ENCODE measurements around the gene MYL11.
A peak's percentile ranks its signal among the peaks of the same experiment; 100 is the strongest.
"Not testable (repeated sequence)": the region's sequence is repeated elsewhere in the genome, so short reads cannot be mapped to it uniquely, and the experiment has no call there.

The MYL11 gene

DNA sequence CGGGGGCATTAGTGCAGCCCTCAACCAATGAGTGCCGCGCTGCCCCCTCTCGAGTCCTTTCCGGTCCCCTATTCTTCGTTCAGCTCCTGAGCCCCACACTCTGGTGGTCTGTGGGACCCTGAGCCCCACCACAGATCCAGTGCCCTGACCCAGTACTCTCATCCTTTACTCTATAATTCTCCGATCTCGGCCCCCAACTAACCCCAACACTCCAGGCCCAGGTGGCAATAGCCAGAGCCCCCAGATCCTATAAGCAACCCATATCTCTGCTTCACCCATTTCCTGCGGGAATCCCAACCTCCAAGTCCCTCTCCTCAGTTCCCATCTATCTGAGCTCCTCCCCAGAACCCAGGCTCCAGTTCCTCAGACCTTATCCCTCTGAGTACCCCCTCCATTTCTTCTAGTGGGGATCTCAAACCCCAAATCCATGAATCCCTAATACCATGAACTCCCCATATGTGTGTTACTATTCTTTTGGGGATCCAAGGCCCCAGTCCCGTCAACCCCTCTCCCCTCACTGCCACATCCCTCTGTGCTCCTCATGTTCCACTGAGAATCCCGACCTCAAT, 3.3 kb upstream of the MYL11 start:
- DNase-seq = peak; percentile 47

DNA sequence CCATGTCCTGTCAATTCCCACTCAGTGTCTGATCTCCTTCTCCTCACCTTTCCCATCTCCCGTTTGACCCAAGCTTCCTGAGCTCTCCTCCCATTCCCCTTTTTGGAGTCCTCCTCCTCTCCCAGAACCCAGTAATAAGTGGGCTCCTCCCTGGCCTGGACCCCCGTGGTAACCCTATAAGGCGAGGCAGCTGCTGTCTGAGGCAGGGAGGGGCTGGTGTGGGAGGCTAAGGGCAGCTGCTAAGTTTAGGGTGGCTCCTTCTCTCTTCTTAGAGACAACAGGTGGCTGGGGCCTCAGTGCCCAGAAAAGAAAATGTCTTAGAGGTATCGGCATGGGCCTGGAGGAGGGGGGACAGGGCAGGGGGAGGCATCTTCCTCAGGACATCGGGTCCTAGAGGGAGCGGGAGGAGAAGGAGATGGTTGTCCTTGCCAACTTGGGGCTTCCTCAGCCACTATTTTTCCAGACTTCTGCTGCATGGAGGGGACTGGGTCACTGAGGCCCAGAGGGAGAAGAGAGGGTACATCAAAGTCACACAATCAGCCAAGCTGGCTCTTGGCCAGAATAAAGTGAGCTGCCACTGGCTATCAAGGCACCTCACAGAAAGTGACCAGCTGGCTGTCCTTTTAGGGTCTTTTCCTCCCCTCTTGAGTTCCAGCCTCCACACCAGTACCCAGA, 2.4 kb upstream of the MYL11 start:
- no peak for DNase-seq

DNA sequence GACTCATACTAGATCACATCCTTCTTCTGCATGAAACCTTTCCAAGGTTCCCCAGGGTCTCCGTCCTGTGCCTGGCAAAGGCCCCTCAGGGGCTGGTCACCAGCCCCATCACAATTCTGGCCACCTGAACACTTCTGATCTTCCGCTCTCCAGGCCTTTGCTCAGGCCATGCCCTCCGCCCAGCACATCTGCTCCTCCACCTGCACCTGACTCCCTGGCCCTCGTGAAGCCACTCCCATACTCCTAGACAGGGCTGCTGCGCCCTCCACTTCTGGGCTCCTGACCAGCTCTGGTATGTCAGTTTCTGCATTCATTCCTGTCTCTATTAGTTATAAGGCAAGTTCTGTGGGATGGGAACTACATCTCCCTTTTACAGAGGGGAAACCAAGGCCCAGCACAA, 1.9 kb upstream of the MYL11 start:
- no peak for DNase-seq

DNA sequence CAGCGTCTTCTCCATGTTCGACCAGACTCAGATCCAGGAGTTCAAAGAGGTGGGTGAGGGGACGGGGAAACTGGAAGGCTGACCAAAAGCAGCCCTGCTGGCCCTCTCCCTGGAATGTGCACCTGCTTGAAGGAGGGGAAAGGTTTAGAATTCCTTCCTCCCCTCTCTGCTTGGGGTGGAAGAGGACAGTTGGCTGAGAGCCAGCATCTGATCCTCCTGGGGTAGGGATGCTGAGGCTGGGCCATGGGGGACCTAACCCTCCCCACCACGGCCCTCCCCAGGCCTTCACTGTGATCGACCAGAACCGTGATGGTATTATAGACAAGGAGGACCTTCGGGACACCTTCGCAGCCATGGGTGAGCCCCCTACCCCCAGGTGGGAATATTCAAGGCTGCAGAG, 1.3 kb downstream of the MYL11 start:
- peak; percentile 50 for DNase-seq

DNA sequence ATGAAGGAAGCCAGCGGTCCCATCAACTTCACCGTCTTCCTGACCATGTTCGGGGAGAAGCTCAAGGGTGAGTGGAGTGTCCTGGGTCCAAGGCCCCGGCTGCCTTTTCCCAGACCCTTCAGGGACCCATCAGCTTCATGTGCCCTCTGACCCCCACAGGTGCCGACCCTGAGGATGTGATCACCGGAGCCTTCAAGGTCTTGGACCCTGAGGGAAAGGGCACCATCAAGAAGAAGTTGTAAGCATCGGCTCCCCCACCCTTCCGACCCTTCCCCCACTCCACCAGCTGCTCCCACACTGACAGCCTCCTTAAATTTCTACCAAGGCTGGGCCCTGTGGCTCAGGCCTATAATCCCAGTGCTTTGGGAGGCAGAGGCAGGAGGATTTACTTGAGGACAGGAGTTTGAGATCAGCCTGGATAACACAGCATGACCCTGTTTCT, 1.9 kb downstream of the MYL11 start:
- DNase-seq = no peak

DNA sequence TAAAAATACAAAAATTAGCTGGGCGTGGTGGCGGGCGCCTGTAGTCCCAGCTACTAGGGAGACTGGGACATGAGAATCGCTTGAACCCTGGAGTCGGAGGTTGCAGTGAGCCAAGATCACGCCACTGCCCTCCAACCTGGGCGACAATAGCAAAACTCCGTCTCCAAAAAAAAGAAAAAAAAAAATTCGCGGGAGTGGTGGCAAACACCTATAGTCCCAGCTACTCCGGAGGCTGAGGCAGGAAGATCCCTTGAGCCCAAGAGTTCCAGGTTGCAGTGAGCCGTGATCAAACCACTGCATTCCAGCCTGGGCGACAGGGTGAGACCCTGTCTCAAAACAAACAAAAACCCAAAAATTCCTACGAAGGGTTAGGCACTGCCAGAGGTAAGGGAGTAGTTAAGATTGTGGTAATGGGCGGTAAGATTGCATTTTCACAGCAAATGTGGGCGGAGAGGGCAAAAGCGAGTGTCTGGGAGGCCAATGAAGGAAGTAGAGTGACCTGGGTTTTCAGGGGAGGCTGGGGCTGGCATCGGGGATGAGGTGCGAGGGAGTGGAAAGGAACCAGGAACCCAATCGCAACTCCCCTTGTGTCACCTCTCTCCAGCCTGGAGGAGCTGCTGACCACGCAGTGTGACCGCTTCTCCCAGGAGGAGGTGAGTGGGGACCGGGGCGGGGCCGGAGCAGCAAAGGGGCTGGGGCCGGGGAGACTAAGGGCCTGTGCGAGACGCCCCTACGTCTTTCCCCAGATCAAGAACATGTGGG, 2.6 kb downstream of the MYL11 start:
- no peak for DNase-seq

DNA sequence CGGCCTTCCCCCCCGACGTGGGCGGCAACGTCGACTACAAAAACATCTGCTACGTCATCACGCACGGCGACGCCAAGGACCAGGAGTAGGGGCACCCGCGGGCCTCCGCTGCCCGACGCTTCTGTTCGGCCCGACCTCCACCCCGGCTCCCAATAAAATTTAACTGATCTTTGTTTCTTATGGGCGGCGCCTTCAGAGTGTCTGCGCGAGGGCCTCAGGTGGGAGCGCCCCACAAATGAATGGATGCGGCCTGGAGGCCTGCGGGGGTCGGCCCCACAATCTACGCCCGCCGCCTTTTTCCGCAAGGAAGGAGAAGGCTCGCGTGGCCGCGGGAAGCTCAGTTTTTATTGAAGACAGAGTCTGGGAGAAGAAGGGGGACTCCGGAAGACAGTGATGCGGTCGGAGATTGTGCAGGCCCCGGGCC, 3.2 kb downstream of the MYL11 start:
- peak; percentile 94 for DNase-seq

DNA sequence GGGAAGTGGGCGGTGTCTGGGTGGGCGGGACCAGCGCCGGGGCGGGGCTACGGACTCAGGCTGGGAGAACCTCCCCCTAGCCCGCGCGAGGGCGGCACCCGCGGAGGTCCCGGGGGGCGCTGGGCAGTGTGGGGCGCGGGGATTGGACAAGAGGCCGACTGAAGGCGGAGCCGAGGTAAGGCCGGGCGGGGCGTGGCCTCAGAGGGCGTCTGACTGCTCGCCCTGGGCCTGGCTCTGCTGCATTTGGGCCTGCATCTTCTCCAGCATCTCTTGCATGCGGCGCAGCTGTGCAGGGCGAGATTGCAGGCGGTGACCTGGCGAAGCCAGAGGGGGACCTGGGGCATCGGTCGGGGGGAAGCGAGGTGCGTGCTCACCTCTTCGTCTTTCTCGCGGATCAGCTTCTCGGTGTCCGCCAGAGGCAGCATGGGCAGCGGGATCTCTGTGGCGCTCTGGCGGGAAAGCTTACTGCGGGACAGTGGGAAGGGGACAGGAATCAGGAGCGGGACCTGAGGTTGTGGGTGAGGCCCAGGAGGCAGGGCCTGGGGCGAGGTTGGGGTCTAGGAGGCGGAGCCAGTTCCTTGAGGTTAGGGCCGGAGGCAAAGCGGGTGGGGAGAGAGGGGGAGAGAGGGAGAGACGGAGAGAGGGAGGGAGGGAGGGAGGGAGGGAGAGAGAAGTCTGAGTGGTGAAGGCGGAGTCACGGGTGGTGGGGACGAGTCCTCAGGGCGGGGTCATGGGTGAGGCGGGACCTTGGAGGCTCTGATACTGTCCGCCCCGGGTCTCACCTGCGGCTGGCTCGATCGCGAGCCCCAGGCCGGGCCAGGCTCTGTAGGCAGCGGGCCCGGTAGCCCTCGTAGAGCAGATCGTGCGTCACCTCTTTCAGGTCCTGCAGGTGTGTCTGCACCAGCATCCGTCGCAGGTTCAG, 3.9 kb downstream of the MYL11 start:
- peak; percentile 100 for DNase-seq

DNA sequence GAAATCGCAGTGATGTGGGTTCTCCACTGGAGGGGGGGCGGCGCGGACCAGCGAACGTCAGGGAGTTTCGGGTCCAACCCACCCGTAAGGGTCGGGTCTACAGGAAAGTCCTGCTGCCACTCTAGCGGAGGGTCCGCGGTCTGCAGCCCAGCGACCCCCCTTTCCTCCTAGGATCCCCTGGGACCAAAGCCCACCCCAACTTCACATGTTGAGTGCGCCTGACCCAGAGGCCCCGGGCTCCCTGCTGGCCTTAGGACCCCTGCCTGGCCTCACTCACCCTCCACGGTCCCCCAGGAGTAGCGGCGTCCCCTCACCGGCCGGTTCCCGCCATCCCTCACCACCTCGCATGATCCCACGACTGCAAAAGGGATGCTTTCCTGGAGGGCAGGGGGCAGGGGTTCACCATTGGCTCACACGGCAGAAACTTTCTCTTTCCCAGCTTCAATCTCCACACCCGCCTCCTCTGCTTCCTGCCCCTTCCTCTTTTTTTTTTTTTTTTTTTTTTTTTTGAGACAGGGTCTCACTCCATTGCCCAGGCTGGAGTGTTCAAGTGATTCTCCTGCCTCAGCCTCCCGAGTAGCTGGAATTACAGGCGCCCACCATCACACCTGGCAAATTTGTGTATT, 4.7 kb downstream of the MYL11 start:
- DNase-seq = no peak

DNA sequence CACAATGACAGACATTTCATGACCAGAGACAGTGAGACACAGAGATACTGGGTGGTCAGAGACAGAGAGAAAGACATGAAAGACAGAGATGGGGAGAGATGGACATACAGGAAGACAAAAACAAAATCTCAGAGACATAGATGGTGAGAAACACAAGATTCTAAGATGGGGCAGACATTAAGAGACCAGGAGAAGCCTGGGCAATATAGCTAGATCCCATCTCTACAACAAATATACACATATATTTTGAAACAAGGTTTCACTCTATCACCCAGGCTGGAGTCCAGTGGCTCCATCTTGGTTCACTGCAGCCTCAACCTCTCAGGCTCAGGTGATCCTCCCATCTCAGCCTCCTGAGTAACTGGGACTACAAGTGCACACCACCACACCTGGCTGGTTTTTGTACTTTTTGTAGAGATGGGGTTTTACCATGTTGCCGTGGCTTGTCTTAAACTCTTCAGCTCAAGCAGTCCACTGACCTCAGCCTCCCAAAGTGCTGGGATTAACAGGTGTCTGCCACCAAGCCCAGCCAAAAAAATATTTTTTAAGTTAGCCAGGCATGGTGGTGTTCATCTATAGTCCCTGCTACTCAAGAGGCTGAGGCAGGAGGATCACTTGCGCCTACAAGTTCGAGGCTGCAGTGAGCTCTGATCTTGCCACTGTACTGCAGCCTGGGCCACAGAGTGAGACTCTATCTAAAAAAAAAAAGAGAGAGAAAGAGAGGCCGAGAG, 5.6 kb downstream of the MYL11 start:
- DNase-seq = no peak

DNA sequence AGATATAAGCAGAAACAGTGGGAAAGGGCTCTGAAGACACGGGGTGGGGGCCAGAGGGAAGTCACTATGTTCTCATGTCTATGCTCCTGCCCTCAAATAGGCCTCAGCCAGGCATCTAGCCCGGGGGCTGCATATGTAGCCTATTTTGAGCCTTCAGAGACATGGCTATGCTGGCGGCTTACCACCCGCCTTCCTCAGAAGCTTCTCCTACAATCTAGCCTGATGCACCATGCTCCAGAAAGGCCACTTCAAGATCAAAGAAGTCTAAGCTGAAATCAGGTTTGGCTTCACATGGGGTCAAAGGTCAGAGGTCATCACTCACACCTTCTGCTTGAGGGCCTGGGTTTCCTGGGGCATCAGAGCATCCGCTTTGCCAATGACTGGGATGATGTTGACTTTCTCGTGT, 6.2 kb downstream of the MYL11 start:
- DNase-seq = no peak

DNA sequence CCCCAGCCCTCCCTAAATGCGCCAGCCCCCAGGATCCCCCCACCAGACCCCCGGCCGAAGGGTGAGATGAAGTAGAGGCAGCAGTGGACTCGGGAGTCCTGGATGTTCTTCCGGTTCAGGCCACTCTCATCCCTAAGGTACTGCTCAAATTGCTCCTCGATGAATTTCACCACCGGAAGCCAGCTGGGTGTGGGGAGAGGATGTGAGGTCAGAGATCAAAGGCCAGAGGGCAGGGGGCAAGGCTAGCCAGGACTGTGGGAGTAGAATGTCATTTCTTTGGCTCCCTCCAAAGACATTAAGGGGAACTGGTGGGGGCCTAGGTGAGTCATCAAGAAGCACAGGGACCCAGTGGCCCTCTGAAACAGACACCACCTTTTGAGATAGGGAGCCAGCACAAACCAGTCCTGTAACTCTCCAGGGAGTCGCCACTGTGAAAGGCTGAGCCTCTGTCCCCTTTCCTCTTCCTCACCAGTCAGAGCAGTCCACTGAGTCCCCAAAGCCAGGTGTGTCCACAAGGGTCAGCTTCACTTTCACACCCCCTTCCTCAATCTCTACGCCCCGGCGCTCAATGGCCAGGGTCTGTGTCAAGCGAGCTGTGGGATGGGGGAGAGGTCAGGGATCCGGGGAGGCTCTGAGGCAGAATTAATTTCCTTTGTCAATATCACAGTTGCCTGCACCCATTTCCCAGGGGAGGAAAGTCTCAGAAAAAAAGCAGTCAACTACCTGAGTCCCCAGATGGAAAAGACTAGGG, 6.9 kb downstream of the MYL11 start:
- no peak for DNase-seq

DNA sequence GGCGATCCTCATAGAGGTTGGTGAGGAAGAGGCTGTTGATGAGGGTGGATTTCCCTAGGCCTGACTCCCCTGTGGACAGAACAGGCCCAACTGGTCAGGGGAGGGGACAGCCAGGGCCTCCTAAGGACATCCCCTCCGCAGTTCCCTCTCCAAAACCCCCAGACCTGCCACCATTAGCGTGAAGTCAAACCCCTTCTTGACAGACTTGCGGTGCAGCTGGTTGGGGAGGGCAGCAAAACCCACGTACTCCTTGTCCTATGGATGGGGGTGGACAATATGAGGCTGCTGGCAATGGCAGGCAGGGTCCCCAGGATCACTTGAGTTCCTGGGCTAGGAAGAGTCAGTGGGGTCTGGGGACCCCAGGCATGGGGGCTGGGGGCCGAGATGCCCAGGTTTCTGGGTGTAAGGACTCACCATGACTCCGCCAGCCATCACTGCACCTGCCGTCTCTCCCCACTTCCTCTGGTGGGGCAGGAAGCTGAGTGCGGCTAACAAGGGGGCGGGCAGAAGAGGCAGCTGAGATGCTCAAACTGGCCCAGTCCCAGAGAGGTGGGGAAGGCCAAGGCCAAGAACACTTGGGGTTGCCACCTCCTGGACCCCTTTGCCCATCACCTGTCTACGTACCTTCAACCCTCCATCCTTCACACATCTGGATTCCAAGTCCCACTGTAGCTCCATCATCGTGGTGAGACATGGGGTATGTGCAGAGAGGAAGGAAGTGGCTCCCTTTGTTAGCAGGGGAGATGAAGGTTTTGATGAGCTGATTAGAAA, 7.7 kb downstream of the MYL11 start, which contains the start of gene SEPTIN1:
Gene SEPTIN1, minus strand, starts transcription at position 451 of the 771 bp plus-strand sequence. Its CDS starts 19 bp downstream, at position 432.
- no peak for DNase-seq

DNA sequence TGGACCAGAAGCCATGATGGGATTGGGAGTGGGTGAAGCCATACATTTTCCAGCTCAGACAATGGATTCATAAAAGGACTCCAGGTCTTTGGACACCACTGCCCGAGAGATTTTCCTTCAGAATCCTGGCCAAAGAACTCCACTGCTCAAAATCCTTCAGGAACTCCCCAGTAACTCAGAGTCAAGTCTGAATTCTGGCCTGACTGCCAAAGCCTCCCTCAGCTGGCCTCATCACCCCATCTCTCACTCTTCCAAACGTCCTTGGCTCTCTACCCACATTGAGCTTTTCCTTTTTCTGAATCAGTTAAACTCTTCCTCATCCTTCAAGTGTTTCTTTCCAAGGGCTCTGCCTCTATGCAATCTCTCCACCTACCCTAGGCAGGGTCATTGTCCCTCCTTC, 8.9 kb downstream of the MYL11 start:
- no peak for DNase-seq

DNA sequence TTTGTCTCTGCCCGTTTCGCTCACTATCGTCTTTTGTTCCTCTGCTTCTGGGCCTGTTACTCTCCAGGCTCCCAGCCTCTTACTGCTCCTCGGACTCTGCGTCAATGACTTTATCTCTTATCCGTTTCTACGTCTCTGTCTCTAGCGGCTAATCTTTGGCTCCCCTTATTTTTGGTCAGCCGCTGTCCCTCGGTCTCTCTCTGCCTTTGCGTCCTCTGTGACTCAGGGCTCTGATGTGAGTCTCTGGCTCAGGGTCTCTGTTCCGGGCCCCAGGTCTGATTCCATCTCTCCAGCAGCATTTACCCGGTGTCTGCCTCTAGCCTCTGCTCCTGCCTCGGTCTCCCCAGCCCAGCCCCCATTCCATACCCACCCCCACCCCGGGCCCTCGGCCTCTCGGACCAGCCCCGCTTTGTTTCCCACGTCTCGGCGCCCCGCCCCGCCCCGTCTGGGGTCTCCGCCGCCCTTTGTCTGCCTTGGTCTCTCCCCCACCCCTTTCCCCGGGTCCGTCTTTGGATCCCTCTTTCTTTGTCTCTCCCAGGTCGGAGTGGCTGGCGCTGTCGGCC, 20.1 kb downstream of the MYL11 start:
- DNase-seq = no peak

DNA sequence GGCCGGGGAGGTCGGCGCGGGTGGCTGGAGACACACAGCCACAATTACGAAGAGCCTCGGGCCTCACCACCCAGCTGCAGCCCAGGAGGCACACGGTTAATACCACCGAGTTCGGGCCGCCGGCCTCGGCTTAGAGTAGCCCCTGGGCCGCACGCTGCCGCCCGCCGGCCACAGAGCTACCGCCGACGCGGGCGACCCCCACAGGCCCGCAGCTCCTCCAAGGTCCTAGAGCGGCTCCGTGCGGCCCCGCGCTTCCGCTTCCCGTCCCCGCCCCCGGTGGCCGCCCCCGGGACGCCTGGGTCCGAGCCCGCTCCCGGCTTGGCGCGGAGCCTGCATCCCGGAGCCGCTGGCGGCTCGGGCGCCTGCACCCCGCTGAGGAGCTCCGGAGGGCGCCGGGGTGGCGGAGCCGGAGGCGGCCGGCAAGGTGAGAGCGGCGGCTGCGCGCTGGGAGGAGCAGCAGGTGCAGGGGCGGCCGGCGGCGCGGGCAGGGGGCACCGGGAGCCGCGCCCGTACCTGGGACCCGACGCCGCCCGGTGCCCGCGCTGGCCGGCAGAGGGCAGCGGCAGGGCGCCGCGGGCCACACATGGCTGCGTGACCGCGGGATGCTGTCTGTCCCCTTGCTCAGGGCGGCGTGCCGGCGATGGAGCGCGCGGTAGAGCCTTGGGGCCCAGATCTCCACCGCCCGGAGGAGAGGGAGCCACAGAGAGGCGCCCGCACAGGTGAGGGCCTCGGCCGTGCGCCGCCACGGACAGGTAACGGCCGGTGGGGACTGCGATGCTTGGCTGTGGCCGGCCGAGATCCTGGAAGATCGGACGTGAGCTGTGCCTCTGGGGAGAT, 20.8 kb downstream of the MYL11 start, which contains the start of gene ZNF48:
Gene ZNF48, plus strand, starts transcription at position 266 of the 837 bp plus-strand sequence. Its CDS starts 375 bp downstream, at position 641.
- DNase-seq = peak; percentile 91

DNA sequence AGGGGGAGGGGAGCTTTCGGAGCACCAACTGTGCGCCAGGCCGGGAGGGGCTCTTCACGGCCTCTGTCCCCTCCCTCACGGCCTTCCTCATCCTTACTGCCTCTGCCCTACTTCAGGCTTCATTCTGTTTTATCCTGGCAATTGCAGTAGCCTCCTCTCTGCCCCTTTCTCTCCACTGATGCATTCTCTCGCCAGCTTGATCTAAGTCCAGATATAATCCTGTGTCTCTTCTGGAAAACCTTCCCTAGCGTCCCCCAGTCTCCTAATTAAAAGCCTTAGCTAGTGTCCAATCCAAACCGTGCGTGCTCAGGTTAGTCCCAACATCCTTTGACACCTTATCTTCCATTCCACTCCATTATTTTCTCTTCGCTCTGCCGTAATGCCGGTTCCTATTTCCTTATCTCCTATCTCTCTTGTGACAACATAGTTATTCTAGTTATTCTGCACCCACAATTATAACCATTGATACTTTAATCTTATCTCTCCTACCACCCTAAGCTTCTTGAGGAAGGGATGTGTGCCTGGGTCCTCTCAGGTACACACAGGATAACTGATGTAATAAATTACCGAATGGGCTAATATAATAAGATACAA, 21.5 kb downstream of the MYL11 start:
- DNase-seq = no peak

DNA sequence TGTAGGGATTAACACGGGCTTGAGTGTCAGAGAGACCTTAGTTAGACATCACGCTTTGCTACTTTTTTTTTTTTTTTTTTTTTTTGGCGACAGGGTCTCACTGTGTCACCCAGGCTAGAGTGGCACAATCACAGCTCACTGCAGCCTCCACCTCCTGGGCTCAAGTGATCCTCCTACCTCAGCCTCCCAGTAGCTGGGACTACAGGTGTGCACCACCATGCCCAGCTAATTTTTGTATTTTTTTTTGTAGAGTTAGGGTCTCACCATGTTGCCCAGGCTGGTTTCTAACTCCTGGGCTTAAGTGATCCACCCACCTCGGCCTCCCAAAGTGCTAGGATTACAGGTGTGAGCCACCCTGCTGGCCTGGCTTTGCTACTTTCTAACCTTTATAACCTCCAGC, 22.0 kb downstream of the MYL11 start:
- not testable (repeated sequence) for DNase-seq
